Astrocyte (in vitro differentiated cells and primary cell): ENCODE results near the gene EDN2. TPM values are rescaled to one million over a fixed set of nuclear protein-coding genes. Genes with fewer than 3 reads are reported as not detected.

Source experiments
- DNase-seq: peaks from one replicate; pipeline ENCODE4 v3.0.0-alpha.2; 2010; ENCODE audit warnings: low read depth
- FAIRE-seq: peaks from 2 replicates; lab custom pipeline; 2011; peaks lifted over from hg19 to GRCh38; lab: Jason Lieb, UNC
- H2AFZ ChIP-seq: 2 replicates; pipeline ENCODE4 v1.6.0; 2012; ENCODE audit warnings: low read depth, low read length, inconsistent platforms
- H3K27ac ChIP-seq: 2 replicates; pipeline ENCODE4 v1.5.1; 2011; ENCODE audit warnings: low read depth, low read length, inconsistent platforms
- H3K27me3 ChIP-seq: 2 replicates; pipeline ENCODE4 v1.6.0; 2011; ENCODE audit warnings: low read length, inconsistent platforms; ENCODE audit not compliant: insufficient read depth
- H3K36me3 ChIP-seq: 2 replicates; pipeline ENCODE4 v1.5.1; 2011; ENCODE audit warnings: low read length, inconsistent platforms; ENCODE audit not compliant: insufficient read depth
- H3K4me1 ChIP-seq: 2 replicates; pipeline ENCODE4 v1.5.1; 2011; ENCODE audit warnings: low read length, inconsistent platforms; ENCODE audit not compliant: insufficient read depth
- H3K4me2 ChIP-seq: 2 replicates; pipeline ENCODE4 v1.6.0; 2012; ENCODE audit warnings: low read length, inconsistent platforms
- H3K4me3 ChIP-seq: 2 replicates; pipeline ENCODE4 v1.5.1; 2011; ENCODE audit warnings: low read depth, mild to moderate bottlenecking, low read length, inconsistent platforms; ENCODE audit not compliant: insufficient read depth
- H3K79me2 ChIP-seq: 2 replicates; pipeline ENCODE4 v1.6.0; 2012; ENCODE audit warnings: mild to moderate bottlenecking, low read length, inconsistent platforms; ENCODE audit not compliant: insufficient read depth
- H3K9ac ChIP-seq: 2 replicates; pipeline ENCODE4 v1.6.0; 2012; ENCODE audit warnings: mild to moderate bottlenecking, low read length, inconsistent platforms
- H3K9me3 ChIP-seq: 2 replicates; pipeline ENCODE4 v1.5.1; 2012; ENCODE audit warnings: low read depth, mild to moderate bottlenecking, low read length, inconsistent platforms; ENCODE audit not compliant: insufficient read depth
- H4K20me1 ChIP-seq: 2 replicates; pipeline ENCODE4 v1.6.0; 2012; ENCODE audit warnings: low read length, inconsistent platforms; ENCODE audit not compliant: insufficient read depth
- H3K27ac Mint-ChIP-seq: one replicate; pipeline ENCODE4 v1.8.0; 2021; ENCODE audit warnings: mild to moderate bottlenecking, mixed read lengths; ENCODE audit not compliant: unreplicated experiment
- H3K27me3 Mint-ChIP-seq: one replicate; pipeline ENCODE4 v1.8.0; 2021; ENCODE audit warnings: low read depth, mixed read lengths; ENCODE audit not compliant: unreplicated experiment
- H3K36me3 Mint-ChIP-seq: one replicate; pipeline ENCODE4 v1.8.0; 2021; ENCODE audit warnings: low read depth, mixed read lengths; ENCODE audit not compliant: unreplicated experiment
- H3K4me1 Mint-ChIP-seq: one replicate; pipeline ENCODE4 v1.8.0; 2021; ENCODE audit warnings: low read depth, mixed read lengths; ENCODE audit not compliant: unreplicated experiment
- H3K4me3 Mint-ChIP-seq: one replicate; pipeline ENCODE4 v1.8.0; 2021; ENCODE audit warnings: mild to moderate bottlenecking, moderate library complexity, mixed read lengths; ENCODE audit not compliant: unreplicated experiment
- H3K9me3 Mint-ChIP-seq: one replicate; pipeline ENCODE4 v1.8.0; 2021; ENCODE audit warnings: mild to moderate bottlenecking, mixed read lengths; ENCODE audit not compliant: unreplicated experiment
- EZH2 ChIP-seq: IDR thresholded peaks from 2 replicates; pipeline ENCODE4 v1.6.1; 2012; ENCODE audit warnings: mild to moderate bottlenecking, low read length, inconsistent platforms; ENCODE audit not compliant: insufficient read depth
- total RNA-seq: library from RNA; stranded (reverse); gene quantifications from 2 replicates; pipeline ENCODE4 v1.2.1, GENCODE V29; 2021
- TF ChIP-seq, protein P1 (sequence below): IDR thresholded peaks from 2 replicates; pipeline ENCODE4 v1.5.1; 2011; ENCODE audit warnings: low read depth, mild to moderate bottlenecking, inconsistent platforms, low read length, moderate library complexity; ENCODE audit not compliant: insufficient read depth

EDN2 gene
- total RNA-seq, 1 donor from 2014 or later: 0.45 TPM

DNA sequence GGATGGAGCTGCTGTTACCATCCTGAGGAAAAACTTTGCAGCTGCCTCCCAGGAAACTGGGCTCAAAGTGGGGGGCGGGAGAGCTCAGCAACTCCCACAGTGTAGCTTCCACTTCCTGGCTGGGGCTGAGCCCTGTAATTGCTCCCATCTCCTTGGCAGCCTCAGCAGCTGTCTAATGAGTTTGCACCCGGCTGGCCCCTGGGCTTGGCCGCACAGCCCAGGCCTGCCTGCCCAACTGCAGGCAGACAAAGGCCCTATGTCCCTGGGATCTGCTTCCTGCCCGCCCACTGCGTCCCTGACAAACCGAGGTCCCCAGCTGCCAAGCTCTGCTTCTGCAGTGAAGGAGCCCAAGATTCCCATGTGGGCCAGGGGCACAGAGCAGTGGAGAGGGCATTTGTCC, 30.1 kb downstream of the EDN2 start:
- Histone ChIP-seq H4K20me1 (no peaks in the 10 kb centered on the region), H3K4me3 (no peak overlapping the region), H3K4me1 (peaks cover 21% of the 10 kb centered on the region), H3K79me2 (no peaks in the 10 kb centered on the region), H2AFZ (peak overlapping the region; percentile 35), H3K9ac (no peak overlapping the region), H3K36me3 (no peaks in the 10 kb centered on the region), H3K9me3 (no peaks in the 10 kb centered on the region), H3K27me3 (no peaks in the 10 kb centered on the region), H3K4me2 (peak overlapping the region; percentile 13), H3K27ac (no peak overlapping the region)
- Mint-ChIP-seq H3K4me1 (peaks cover 21% of the 10 kb centered on the region), H3K4me3 (no peak overlapping the region), H3K36me3 (no peaks in the 10 kb centered on the region), H3K27me3 (peaks cover 5% of the 10 kb centered on the region), H3K27ac (no peak overlapping the region), H3K9me3 (no peaks in the 10 kb centered on the region)
- FAIRE-seq (no peak), DNase-seq (peak; percentile 52)
- no peak for TF ChIP-seq EZH2
- TF ChIP-seq, protein P1, sequence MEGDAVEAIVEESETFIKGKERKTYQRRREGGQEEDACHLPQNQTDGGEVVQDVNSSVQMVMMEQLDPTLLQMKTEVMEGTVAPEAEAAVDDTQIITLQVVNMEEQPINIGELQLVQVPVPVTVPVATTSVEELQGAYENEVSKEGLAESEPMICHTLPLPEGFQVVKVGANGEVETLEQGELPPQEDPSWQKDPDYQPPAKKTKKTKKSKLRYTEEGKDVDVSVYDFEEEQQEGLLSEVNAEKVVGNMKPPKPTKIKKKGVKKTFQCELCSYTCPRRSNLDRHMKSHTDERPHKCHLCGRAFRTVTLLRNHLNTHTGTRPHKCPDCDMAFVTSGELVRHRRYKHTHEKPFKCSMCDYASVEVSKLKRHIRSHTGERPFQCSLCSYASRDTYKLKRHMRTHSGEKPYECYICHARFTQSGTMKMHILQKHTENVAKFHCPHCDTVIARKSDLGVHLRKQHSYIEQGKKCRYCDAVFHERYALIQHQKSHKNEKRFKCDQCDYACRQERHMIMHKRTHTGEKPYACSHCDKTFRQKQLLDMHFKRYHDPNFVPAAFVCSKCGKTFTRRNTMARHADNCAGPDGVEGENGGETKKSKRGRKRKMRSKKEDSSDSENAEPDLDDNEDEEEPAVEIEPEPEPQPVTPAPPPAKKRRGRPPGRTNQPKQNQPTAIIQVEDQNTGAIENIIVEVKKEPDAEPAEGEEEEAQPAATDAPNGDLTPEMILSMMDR: no peak

DNA sequence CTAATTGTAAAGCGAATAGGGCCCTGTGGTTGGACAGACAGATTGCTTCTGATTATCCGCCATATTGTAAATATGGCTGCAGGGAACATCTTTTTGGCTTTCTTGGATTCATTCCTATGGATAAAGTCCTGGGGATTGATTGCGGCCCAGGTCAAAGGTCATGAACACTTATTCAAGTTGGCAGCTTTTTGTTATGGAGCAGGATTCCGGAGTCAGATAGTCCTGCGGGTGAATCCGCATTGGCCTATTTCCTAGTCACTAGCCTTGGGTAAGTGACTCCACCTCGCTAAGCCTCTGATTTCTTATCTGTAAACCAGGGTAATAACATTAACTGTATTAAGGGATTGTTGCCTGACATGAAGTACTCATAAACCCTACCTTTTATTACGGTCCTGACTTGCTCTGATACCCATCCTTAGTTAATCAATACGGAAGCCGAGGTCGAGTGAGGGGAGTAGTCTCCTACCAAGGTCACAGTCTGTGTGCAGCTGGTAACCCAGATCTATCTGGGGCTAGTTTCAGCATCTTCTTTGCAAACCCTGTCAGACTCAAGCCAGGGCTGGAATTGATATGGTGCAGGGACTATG, 31.7 kb downstream of the EDN2 start:
- FAIRE-seq: no peak
- no peaks in the 10 kb centered on the region for H3K36me3 Mint-ChIP-seq
- H3K4me3 Mint-ChIP-seq: no peak overlapping the region
- H3K27me3 ChIP-seq: no peaks in the 10 kb centered on the region
- no peaks in the 10 kb centered on the region for H4K20me1 ChIP-seq
- no peak overlapping the region for H2AFZ ChIP-seq
- H3K79me2 ChIP-seq: no peaks in the 10 kb centered on the region
- H3K4me2 ChIP-seq: no peak overlapping the region
- H3K36me3 ChIP-seq: no peaks in the 10 kb centered on the region
- H3K27ac ChIP-seq: no peak overlapping the region
- no peaks in the 10 kb centered on the region for H3K9me3 ChIP-seq
- no peaks in the 10 kb centered on the region for H3K9me3 Mint-ChIP-seq
- H3K27ac Mint-ChIP-seq: no peak overlapping the region
- DNase-seq: no peak
- H3K4me3 ChIP-seq: no peak overlapping the region
- H3K27me3 Mint-ChIP-seq: peaks cover 2% of the 10 kb centered on the region
- H3K4me1 ChIP-seq: peaks cover 23% of the 10 kb centered on the region
- TF ChIP-seq EZH2: no peak
- TF ChIP-seq, protein P1: no peak
- peaks cover 29% of the 10 kb centered on the region for H3K4me1 Mint-ChIP-seq
- H3K9ac ChIP-seq: no peak overlapping the region

DNA sequence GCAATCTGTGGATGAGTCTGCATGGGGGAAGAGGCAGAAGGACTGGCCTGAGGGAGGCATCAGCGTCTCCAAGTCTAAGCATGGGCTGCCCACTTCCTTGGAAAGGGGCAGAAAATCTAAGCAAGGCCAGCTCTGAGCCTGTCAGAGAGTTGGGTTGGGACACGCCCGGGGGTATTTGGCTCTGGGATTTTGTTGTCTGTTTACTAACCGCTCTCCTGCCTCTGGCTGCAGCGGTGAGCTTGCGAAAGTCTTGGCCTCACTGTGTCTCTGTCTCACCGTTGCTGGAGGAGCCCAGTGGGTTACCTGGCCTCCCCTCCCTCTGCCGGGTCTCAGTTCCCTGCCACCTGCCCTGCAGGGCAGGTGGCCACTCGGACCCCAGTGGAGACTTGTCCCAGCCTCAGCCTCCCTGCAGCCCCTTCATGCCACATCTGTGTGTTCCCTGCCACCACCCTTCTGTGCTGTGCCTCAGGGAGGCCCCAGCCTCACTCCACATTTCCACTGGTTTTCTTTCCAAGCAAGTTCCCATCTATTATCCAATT, 33.7 kb downstream of the EDN2 start:
- no peaks in the 10 kb centered on the region for H3K79me2 ChIP-seq
- H3K4me2 ChIP-seq: no peak overlapping the region
- no peak for FAIRE-seq
- Mint-ChIP-seq H3K4me1 (peaks cover 28% of the 10 kb centered on the region), H3K4me3 (no peak overlapping the region), H3K36me3 (no peaks in the 10 kb centered on the region), H3K27ac (no peak overlapping the region), H3K27me3 (peaks cover 7% of the 10 kb centered on the region), H3K9me3 (no peaks in the 10 kb centered on the region)
- H3K36me3 ChIP-seq: no peaks in the 10 kb centered on the region
- no peak for DNase-seq
- H2AFZ ChIP-seq: no peak overlapping the region
- H3K27me3 ChIP-seq: peaks cover 2% of the 10 kb centered on the region
- no peaks in the 10 kb centered on the region for H3K9me3 ChIP-seq
- H4K20me1 ChIP-seq: no peaks in the 10 kb centered on the region
- H3K4me1 ChIP-seq: peaks cover 16% of the 10 kb centered on the region
- no peak overlapping the region for H3K4me3 ChIP-seq
- no peak overlapping the region for H3K9ac ChIP-seq
- TF ChIP-seq EZH2: no peak
- no peak overlapping the region for H3K27ac ChIP-seq
